AG04449 (cell line): ENCODE results near the gene GRK2.

ENCODE experiments used
- CTCF ChIA-PET: fragments of 350-600 bp; formaldehyde crosslinking; extraction: SDS; loops from one replicate; lab custom pipeline; 2021; ENCODE audit warnings: antibody characterized with exemption; lab: Yijun Ruan, JAX
- POLR2A ChIA-PET: fragments of 400-600, 350-600 bp; formaldehyde crosslinking; extraction: SDS; loops from one replicate; lab custom pipeline; 2020; ENCODE audit warnings: antibody characterized with exemption, inconsistent platforms; lab: Yijun Ruan, JAX
- DNase-seq: peaks from one replicate; pipeline ENCODE4 v3.0.0-alpha.2; 2010; ENCODE audit warnings: low read depth, low spot score
- H3K4me3 ChIP-seq: 2 replicates; pipeline ENCODE4 v1.5.1; 2011; ENCODE audit warnings: low read depth, mild to moderate bottlenecking, control low read depth, low read length
- CTCF ChIP-seq: IDR thresholded peaks from one replicate; pipeline ENCODE4 v1.5.1; 2011; ENCODE audit warnings: mild to moderate bottlenecking, moderate library complexity, low read length, control low read depth, inconsistent platforms; ENCODE audit not compliant: insufficient read depth; ENCODE audit errors: missing control alignments

GRK2 gene

GRCh38 chr11:67242548-67242947 is 23.7 kb upstream of the GRK2 start:
- DNase-seq: no peak
- no peak for TF ChIP-seq CTCF
- ChIA-PET CTCF (interaction anchor here (0.6 to 2.9 kb wide), 4 partner anchors 10 to 160 kb away, joined by 3 to 16 read pairs (median 6); no protein-coding TSS in a partner anchor), POLR2A (no interaction called here)
- H3K4me3 ChIP-seq: no peak overlapping the region

GRCh38 chr11:67243051-67243450 is 23.2 kb upstream of the GRK2 start:
- ChIA-PET CTCF (interaction anchor here (0.6 to 2.9 kb wide), 5 partner anchors 10 to 161 kb away, joined by 3 to 16 read pairs (median 6); no protein-coding TSS in a partner anchor), POLR2A (no interaction called here)
- H3K4me3 ChIP-seq: no peak overlapping the region
- DNase-seq: no peak
- TF ChIP-seq CTCF: no peak

- ChIA-PET POLR2A (no interaction called here), CTCF (interaction anchor here (0.8 to 2.9 kb wide), 2 partner anchors 9 to 17 kb away, joined by 3 to 16 read pairs; no protein-coding TSS in a partner anchor)
- no peak for DNase-seq
- H3K4me3 ChIP-seq: no peak overlapping the region
- no peak for TF ChIP-seq CTCF
Observed at GRCh38 chr11:67245046-67245445, 21.2 kb upstream of the GRK2 start.

DNA sequence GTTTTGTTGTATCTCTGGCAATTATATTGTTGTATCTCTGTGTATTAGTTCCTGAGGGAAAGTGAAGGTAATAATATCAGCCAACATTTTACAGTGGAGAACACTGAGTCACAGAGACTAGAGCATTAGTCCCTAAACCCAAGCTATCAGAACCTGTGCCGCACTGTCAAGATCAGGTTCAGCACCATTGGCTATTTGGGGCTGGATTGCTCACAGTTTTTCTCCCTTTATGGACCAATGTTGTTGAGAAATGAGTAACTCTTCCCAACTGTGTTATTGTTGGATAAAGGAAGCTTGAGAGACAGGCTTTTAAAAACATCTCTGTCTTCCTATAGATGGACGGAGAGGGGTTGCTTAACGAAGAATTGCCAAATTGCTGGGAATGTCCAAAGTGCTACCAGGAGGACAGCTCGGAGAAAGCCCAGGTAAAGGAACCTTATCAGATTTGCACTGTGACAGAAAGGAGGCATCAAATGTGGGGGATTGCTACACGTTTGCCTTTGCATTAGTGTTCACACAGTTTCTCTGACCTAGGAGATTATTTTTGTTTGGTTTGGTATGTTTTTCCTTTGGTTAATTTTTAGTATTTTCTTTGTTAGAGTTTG is 18.2 kb upstream of the GRK2 start:
- CTCF ChIA-PET: interaction anchor here (0.7 to 10.0 kb wide), 4 partner anchors 15 to 133 kb away, joined by 3 to 126 read pairs (median 4); no protein-coding TSS in a partner anchor
- no peak for DNase-seq
- POLR2A ChIA-PET: no interaction called here
- H3K4me3 ChIP-seq: no peak overlapping the region
- TF ChIP-seq CTCF: no peak

DNA sequence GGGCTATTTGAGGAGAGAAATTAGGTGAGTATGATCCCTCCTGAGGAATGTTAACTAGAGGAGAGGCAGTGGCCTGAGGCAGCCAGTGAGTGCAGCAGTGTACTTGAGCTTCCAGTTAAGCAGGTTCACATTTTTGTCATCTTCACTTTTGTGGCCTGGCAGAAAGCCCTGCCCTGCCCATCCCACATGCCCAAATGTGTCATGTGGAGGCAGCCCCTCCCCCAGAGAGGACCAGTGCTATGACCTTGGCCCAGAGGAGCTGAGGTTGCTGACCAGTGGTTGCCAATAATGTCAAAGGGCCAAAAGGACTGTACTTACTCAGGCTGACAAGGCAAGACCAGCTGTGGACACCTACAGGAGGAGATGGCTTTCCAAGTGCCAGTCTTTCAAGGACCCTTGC is 17.6 kb upstream of the GRK2 start:
- TF ChIP-seq CTCF: no peak
- no peak overlapping the region for H3K4me3 ChIP-seq
- no peak for DNase-seq
- CTCF ChIA-PET: interaction anchor here (0.7 to 10.0 kb wide), 4 partner anchors 15 to 132 kb away, joined by 3 to 126 read pairs (median 4); no protein-coding TSS in a partner anchor
- POLR2A ChIA-PET: no interaction called here
